OCI-LY7 (cell line): ENCODE measurements around the gene PPP1R14C. TPM values are rescaled to one million over a fixed set of nuclear protein-coding genes. Genes with fewer than 3 reads are reported as not detected.

Source experiments
- BruUV-seq: library from RNA; stranded (reverse); fragments of 400-500 nt; replicated peaks from 2 replicates; lab custom pipeline; 2021; lab: Mats Ljungman, UMichigan
- CTCF ChIA-PET: fragments of 300-600 bp; sonication (Branson Sonifier 250); formaldehyde crosslinking; loops from one replicate; lab custom pipeline; 2022; ENCODE audit warnings: antibody characterized with exemption; ENCODE audit not compliant: unreplicated experiment; lab: Charles Lee
- POLR2A ChIA-PET: fragments of 300-600 bp; sonication (Branson Sonifier 250); formaldehyde crosslinking; loops from one replicate; lab custom pipeline; 2022; ENCODE audit warnings: antibody characterized with exemption; lab: Charles Lee
- DNase-seq: peaks from one replicate; pipeline ENCODE4 v3.0.0-alpha.2; 2015; ENCODE audit warnings: low spot score
- H2AFZ ChIP-seq: fragments of 200-600 bp; sonication (generic), shearing (Covaris generic); 2 replicates; pipeline ENCODE4 v1.6.1; 2014; ENCODE audit warnings: mild to moderate bottlenecking, antibody characterized with exemption, low read length, moderate library complexity
- H3K27ac ChIP-seq: fragments of 200-600 bp; sonication (generic); 2 replicates; pipeline ENCODE4 v1.5.1; 2014; ENCODE audit warnings: mixed run types, low read depth, mild to moderate bottlenecking, moderate library complexity, low read length, inconsistent platforms; ENCODE audit not compliant: poor library complexity, severe bottlenecking
- H3K36me3 ChIP-seq: fragments of 200-600 bp; sonication (generic); 2 replicates; pipeline ENCODE4 v1.6.1; 2014; ENCODE audit warnings: mild to moderate bottlenecking, antibody characterized with exemption, low read length, moderate library complexity, mixed read lengths; ENCODE audit not compliant: insufficient read depth
- H3K4me1 ChIP-seq: fragments of 200-600 bp; sonication (generic); 2 replicates; pipeline ENCODE4 v1.5.1; 2014; ENCODE audit warnings: mild to moderate bottlenecking, low read length; ENCODE audit not compliant: insufficient read depth, poor library complexity, severe bottlenecking
- H3K4me2 ChIP-seq: fragments of 200-600 bp; sonication (generic); 2 replicates; pipeline ENCODE4 v1.6.1; 2014; ENCODE audit warnings: mild to moderate bottlenecking, low read length
- H3K4me3 ChIP-seq: fragments of 200-600 bp; sonication (generic); 2 replicates; pipeline ENCODE4 v1.5.1; 2014; ENCODE audit warnings: mild to moderate bottlenecking, low read depth, low read length; ENCODE audit not compliant: poor library complexity, severe bottlenecking
- H3K79me2 ChIP-seq: fragments of 200-600 bp; sonication (generic); 2 replicates; pipeline ENCODE4 v1.6.1; 2016; ENCODE audit warnings: low read depth, mild to moderate bottlenecking, low read length, moderate library complexity, mixed read lengths; ENCODE audit not compliant: insufficient read depth
- H3K9me2 ChIP-seq: fragments of 200-600 bp; sonication (generic); 2 replicates; pipeline ENCODE4 v1.6.1; 2016; ENCODE audit warnings: mild to moderate bottlenecking, low read length, mixed read lengths; ENCODE audit not compliant: insufficient read depth
- H3K9me3 ChIP-seq: fragments of 200-600 bp; sonication (generic); 2 replicates; pipeline ENCODE4 v1.6.1; 2014; ENCODE audit warnings: mild to moderate bottlenecking, mixed run types, low read length, mixed read lengths
- H4K20me1 ChIP-seq: fragments of 200-600 bp; sonication (generic); 2 replicates; pipeline ENCODE4 v1.6.1; 2014; ENCODE audit warnings: mild to moderate bottlenecking, antibody characterized with exemption, low read length, moderate library complexity, mixed read lengths; ENCODE audit not compliant: insufficient read depth
- EZH2phosphoT487 ChIP-seq: fragments of 200-600 bp; sonication (generic); IDR thresholded peaks from 2 replicates; pipeline ENCODE4 v1.6.1; 2018; ENCODE audit warnings: low read depth, borderline replicate concordance, mild to moderate bottlenecking, mixed run types, antibody characterized with exemption, low read length, moderate library complexity, mixed read lengths
- intact Hi-C: fragments of 100-400 bp; cut with micrococcal nuclease; formaldehyde crosslinking; loops from one replicate; pipeline ENCODE4 v1.10.0; 2022; ENCODE audit not compliant: unreplicated experiment
- total RNA-seq, 2 experiments: library from RNA; depleted of rRNA in 1 of 2; stranded (reverse); fragments of >200 nt in 1 of 2; shearing (Covaris generic) in 1 of 2; gene quantifications; 2 replicates each; pipeline ENCODE4 v1.2.3, GENCODE V29; 2014 to 2022
- TF ChIP-seq, protein P1 (sequence below): fragments of 200-600 bp; sonication (generic); conservative IDR thresholded peaks from 2 replicates; pipeline ENCODE4 v1.5.1; 2014; ENCODE audit warnings: mild to moderate bottlenecking, antibody characterized with exemption, low read length, moderate library complexity, mixed read lengths

The PPP1R14C gene
- total RNA-seq, 2 experiments from 2014 or later = 1.8 TPM; not detected in 1

DNA sequence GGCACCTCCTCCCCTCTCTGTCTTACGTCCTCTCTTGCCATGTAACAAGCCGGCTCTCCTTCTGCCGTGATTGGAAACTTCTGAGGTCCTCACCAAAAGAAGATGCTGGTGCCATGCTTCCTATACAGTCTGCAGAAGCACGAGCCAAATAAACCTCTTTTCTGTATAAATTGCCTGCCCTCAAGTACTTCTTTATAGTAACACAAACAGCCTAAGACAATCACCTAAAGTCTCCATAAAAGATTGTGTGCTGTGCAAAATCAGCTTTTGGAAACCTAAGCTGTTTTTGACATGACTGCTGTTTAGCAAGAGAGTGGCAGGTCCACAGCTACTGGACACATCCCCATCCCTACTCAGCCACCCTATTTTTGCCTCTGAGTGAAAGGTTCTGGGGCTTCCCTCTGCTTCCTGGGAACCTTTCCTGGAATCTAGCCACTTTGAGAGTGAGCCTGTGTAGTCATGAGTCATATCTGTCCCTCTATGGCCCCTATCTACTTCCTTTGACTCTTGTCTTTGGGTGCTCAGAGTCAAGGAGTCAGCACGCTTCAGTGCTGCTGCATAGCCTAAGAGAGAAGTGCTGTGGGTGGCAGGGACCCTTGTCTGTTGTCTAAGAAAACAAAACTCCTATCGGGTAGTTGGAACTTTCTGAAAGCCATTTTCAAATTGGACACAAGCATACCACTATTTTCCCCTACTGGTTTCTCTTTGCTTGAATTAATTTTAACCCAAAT is 110.0 kb downstream of the PPP1R14C start:
- H3K79me2 ChIP-seq = no peaks in the 10 kb centered on the region
- no peak overlapping the region for H3K4me2 ChIP-seq
- H4K20me1 ChIP-seq = no peaks in the 10 kb centered on the region
- intact Hi-C loops = no loop called here
- H3K36me3 ChIP-seq = no peaks in the 10 kb centered on the region
- DNase-seq = no peak
- TF ChIP-seq EZH2phosphoT487 = no peak
- TF ChIP-seq, protein P1, sequence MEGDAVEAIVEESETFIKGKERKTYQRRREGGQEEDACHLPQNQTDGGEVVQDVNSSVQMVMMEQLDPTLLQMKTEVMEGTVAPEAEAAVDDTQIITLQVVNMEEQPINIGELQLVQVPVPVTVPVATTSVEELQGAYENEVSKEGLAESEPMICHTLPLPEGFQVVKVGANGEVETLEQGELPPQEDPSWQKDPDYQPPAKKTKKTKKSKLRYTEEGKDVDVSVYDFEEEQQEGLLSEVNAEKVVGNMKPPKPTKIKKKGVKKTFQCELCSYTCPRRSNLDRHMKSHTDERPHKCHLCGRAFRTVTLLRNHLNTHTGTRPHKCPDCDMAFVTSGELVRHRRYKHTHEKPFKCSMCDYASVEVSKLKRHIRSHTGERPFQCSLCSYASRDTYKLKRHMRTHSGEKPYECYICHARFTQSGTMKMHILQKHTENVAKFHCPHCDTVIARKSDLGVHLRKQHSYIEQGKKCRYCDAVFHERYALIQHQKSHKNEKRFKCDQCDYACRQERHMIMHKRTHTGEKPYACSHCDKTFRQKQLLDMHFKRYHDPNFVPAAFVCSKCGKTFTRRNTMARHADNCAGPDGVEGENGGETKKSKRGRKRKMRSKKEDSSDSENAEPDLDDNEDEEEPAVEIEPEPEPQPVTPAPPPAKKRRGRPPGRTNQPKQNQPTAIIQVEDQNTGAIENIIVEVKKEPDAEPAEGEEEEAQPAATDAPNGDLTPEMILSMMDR = no peak
- H3K27ac ChIP-seq = no peak overlapping the region
- no TSS peak for BruUV-seq
- ChIA-PET CTCF (no interaction called here), POLR2A (interaction anchor here (1.4 kb wide), 1 partner anchor 9 kb away, joined by 3 read pairs; no protein-coding TSS in a partner anchor)
- no peaks in the 10 kb centered on the region for H3K4me1 ChIP-seq
- 0 out of 2 replicates have a peak, but pooled peaks cover under 1% of the 10 kb centered on the region for H3K9me3 ChIP-seq
- no peak overlapping the region for H2AFZ ChIP-seq
- 0 out of 2 replicates have a peak, but pooled peaks cover 3% of the 10 kb centered on the region for H3K9me2 ChIP-seq
- H3K4me3 ChIP-seq = no peak overlapping the region

DNA sequence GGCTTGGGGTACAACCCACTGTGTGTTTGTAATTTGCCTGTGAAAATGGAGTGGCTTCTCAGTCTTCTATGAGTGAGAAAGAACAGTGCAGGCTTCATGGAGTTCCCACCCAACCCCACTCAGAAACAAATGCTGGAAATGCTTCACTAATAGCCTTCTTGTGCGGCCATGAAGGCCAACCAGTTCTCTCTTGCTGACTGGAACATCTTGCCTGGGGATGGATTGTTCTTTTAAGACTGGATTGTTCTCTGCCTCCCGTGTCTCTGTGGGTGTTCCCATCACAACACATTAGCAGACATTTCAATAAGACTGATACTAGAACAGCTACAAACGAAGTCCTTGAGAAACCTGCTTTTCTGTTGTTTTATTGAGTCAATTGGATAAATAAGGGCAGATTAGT is 110.6 kb downstream of the PPP1R14C start:
- H3K36me3 ChIP-seq = no peaks in the 10 kb centered on the region
- H3K27ac ChIP-seq = no peak overlapping the region
- intact Hi-C loops = no loop called here
- no peak overlapping the region for H2AFZ ChIP-seq
- H3K4me2 ChIP-seq = no peak overlapping the region
- H3K79me2 ChIP-seq = no peaks in the 10 kb centered on the region
- no peak overlapping the region for H3K4me3 ChIP-seq
- H3K9me3 ChIP-seq = no peaks in the 10 kb centered on the region
- DNase-seq = no peak
- CTCF ChIA-PET = no interaction called here
- POLR2A ChIA-PET = no interaction called here
- H3K9me2 ChIP-seq = 0 out of 2 replicates have a peak, but pooled peaks cover 3% of the 10 kb centered on the region
- no TSS peak for BruUV-seq
- H3K4me1 ChIP-seq = no peaks in the 10 kb centered on the region
- TF ChIP-seq, protein P1 = no peak
- no peak for TF ChIP-seq EZH2phosphoT487
- no peaks in the 10 kb centered on the region for H4K20me1 ChIP-seq

DNA sequence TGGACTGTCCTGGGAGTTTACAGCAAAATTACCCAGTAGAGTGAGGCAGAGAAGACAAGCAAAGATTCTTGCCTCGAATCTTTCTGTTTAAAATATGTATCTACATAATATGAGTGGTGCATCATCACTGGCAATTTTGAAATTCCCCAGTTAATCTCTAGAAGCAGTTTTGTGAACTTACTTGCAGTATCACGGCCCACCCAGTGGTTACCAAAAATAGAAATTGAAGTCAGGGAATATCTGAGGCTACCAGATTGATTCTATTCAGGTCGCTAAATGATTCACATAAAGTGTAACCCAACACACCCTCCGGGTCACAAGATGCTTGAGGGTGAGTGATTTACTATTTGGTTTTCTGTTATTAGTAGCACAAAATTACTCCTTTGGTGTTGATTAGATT is 111.9 kb downstream of the PPP1R14C start:
- intact Hi-C loops = no loop called here
- Histone ChIP-seq H4K20me1 (no peaks in the 10 kb centered on the region), H3K4me3 (no peak overlapping the region), H3K4me2 (no peak overlapping the region), H2AFZ (no peak overlapping the region), H3K36me3 (no peaks in the 10 kb centered on the region), H3K79me2 (no peaks in the 10 kb centered on the region), H3K27ac (no peak overlapping the region), H3K4me1 (no peaks in the 10 kb centered on the region), H3K9me2 (no peaks in the 10 kb centered on the region), H3K9me3 (no peaks in the 10 kb centered on the region)
- no peak for DNase-seq
- POLR2A ChIA-PET = no interaction called here
- CTCF ChIA-PET = no interaction called here
- TF ChIP-seq EZH2phosphoT487 = no peak
- TF ChIP-seq, protein P1 = no peak
- no TSS peak for BruUV-seq
